NB4 (cell line): ENCODE results near the gene PRSS38.

Source experiments
- DNase-seq: peaks from one replicate; pipeline ENCODE4 v3.0.0; 2010; ENCODE audit warnings: low read depth
- H3K4me3 ChIP-seq: one replicate; pipeline ENCODE4 v1.5.1; 2011; ENCODE audit warnings: mild to moderate bottlenecking, low read depth, low read length, moderate library complexity
- MYC ChIP-seq: IDR thresholded peaks from 2 replicates; pipeline ENCODE4 v1.6.1; 2011; ENCODE audit warnings: low read depth, low read length
- POLR2A ChIP-seq: IDR thresholded peaks from 2 replicates; pipeline ENCODE4 v1.6.1; 2011; ENCODE audit warnings: mild to moderate bottlenecking; ENCODE audit not compliant: insufficient read length; ENCODE audit errors: extremely low read depth
- TF ChIP-seq, protein P1 (sequence below): IDR thresholded peaks from 2 replicates; pipeline ENCODE4 v1.6.1; 2011; ENCODE audit warnings: low read depth, low read length
- TF ChIP-seq, protein P2 (sequence below): IDR thresholded peaks from one replicate; pipeline ENCODE4 v1.5.1; 2012; ENCODE audit warnings: low read depth, low read length

Gene PRSS38

DNA sequence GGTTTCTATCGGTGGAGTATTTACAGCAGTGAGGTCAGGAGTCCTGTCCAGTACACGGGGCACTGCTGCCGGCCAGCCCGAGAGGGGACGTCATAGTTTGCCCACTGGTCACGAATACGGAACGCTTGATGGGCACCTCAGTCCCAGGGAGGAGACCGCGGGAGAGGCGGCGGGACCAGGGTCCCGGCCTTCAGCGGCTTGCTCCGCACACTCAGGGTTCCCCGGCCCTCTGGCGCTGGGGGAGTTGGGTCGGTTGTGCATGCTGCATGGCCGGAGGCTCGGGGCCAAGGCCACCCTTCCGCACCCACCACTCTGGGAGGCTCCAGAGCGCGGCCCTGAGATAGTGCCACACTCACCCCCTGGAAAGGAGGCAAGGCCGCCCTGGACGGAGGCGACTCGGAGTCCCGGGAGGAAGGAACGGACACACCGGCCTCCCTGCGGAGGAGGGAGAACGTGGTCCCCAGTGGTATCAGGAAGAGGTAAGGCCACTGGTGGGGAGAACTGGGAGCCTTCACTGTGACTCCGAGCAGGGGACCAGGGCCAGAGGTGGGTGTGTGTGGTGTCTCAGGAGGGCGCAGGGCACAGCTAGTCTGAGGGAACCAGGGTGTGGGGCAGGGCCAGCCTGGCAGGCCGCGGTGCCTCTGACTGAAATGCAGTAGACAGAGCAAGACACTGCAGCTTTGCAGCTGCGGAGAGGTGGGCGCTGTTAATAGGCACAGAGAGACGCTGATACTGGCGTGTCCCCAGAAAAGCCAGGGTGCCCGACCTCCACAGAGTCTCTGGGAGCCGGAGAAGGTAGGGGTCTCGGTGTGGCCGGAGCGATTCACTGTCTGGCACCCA lies 28.6 kb upstream of the PRSS38 start:
- DNase-seq: no peak
- no peak overlapping the region for H3K4me3 ChIP-seq
- no peak for TF ChIP-seq MYC
- TF ChIP-seq, protein P1, sequence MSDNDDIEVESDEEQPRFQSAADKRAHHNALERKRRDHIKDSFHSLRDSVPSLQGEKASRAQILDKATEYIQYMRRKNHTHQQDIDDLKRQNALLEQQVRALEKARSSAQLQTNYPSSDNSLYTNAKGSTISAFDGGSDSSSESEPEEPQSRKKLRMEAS: no peak
- TF ChIP-seq POLR2A: no peak
- TF ChIP-seq, protein P2, sequence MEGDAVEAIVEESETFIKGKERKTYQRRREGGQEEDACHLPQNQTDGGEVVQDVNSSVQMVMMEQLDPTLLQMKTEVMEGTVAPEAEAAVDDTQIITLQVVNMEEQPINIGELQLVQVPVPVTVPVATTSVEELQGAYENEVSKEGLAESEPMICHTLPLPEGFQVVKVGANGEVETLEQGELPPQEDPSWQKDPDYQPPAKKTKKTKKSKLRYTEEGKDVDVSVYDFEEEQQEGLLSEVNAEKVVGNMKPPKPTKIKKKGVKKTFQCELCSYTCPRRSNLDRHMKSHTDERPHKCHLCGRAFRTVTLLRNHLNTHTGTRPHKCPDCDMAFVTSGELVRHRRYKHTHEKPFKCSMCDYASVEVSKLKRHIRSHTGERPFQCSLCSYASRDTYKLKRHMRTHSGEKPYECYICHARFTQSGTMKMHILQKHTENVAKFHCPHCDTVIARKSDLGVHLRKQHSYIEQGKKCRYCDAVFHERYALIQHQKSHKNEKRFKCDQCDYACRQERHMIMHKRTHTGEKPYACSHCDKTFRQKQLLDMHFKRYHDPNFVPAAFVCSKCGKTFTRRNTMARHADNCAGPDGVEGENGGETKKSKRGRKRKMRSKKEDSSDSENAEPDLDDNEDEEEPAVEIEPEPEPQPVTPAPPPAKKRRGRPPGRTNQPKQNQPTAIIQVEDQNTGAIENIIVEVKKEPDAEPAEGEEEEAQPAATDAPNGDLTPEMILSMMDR: no peak

DNA sequence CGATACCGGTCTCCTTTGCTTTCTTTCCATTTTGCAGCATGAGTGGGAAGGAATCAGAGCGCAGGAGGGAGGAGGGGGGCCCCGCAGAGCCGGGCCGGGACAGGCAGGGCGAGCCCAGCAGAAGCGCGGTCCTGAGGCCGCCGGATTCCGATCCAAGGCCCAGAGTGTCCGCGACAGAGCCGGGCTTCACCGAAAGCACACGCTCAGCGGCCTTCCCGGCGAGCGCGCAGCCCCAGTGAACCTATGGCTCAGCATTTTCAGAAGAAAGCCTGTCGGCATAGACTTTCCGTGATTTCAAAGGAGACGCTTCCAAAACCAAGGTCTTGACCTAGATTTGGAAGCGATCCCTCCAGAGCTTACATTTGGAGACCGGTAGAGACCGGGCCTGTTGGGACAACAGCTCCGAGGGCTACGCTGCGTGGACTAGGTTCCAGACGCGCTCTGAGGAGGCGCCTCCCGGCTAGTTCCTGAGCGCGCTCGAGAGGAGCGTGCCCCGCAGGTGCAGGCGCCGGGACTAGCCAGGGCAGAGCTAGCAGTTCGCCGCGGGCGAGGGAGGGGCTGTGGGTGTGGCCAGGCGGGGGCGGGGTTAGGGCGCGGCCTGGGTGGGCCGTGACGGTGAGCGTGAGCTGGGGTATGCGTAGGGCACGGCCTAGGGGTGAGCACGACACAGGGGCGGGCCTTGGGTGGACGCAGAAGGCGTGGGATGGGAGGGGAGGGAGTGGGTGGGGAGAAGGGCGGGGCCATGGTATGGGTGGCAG lies 27.8 kb upstream of the PRSS38 start:
- peak overlapping the region; percentile 32 for H3K4me3 ChIP-seq
- TF ChIP-seq POLR2A (no peak), MYC (no peak)
- TF ChIP-seq, protein P1: no peak

DNA sequence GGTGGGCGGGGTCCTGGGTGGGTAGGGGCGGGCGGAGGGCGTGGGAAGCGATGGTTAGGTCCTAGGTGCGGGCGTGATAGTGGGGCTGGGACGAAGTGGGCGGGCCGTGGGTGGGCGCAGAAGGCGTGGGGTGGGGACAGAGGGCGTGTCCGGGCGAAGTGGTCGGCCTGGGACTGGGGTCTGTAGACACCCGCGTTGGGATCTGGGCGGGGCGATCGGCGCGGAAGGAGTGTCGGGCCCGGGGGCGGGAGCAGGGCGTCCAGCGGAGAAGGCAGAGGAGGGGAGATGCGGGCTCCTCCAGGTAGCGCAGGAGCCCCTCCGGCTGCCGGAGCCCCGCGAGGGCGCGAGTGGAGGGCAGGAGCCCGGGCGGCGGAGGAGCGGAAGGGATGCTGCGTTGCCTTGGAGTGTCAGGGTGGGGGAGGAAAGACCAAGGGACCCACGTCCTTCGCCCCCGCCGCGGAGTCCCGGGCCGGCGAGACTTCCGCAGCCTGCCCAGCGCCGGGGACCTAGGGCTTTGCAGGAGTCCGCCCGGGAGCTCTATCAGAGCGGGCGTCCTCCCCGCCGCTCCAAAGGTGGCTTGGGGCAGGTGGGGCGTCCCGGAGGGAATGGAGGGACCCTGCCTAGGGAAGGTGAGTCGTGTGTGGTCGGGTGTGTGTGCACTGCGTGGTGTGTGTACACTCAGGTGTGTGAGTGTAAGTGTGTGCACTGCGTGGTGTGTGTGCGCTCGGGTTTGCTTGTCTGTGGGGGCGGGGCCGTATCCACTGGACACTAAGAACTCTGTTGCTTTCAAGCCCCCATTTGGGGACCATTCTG lies 27.0 kb upstream of the PRSS38 start:
- DNase-seq: peak; percentile 46
- H3K4me3 ChIP-seq: no peak overlapping the region
- TF ChIP-seq, protein P2: no peak
- TF ChIP-seq MYC: no peak
- no peak for TF ChIP-seq POLR2A
- TF ChIP-seq, protein P1: no peak

More for the DNA sequence above, 27.8 kb upstream of the PRSS38 start:
- peak; percentile 88 for DNase-seq

DNA sequence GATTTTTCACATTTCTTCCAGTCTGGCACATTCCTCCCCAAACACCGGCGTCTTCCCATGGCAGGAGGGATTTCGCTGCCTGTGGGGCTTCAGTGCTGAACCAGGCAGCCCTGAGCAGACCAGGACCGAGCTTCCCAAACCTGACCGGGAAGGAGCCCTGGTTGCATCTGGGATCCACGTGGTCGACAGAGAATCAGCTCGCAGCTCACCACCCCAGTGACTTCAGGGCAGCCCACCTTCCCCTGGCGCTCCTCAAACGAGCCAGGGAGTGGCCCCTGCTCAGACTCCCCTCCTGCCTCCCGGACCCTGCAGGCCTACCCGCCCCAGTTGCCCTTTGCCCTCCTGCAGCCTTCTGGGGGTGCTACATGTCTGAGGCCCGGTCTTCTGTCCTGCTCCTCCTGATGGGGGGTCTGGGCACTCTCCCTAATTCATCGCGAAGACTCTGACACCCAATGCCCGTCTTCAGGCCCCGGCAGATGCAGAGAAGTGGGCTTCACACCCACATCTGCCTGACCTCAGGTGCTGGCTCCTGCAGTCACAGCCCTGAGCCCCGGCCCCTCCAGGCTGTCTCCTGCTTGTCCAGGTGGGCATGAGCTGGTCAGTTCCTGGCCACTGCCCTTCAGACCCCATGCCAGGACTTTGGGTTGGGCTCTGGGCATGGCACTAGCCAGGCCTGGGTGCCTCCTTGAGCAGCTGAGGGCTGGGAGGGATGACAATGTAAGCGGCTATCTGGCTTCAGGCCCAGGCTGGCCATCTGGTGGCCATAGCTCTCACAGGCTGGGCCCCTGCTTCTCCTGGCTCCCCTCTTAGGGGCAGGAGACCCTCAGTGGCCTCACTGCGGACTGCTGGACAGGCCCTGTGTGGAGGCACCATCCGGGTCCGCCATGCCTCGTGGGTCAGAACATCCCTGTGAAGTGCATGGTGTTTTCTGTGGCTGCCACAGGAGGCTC lies 26.1 kb upstream of the PRSS38 start:
- no peak overlapping the region for H3K4me3 ChIP-seq
- no peak for DNase-seq
- TF ChIP-seq MYC: no peak
- TF ChIP-seq, protein P1: no peak
- TF ChIP-seq, protein P2: no peak
- no peak for TF ChIP-seq POLR2A

DNA sequence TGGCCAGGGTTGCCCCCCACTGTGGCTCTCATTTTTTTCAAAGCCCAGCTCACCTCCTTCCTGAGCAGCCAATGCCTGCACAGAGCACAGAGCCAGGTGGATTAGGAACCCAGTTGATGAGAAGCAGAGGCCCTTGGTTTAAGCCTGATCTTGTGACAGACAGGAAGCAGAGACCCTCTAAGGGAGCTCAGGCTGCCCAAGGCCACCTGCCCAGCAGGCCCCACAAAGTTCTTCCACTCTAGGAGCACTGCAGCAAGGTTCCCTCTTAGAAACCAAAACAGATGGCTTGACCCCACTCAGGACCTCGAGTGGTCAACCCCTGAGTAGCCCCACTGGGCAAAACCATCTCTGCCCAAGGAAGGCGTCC lies 25.5 kb upstream of the PRSS38 start:
- no peak overlapping the region for H3K4me3 ChIP-seq
- TF ChIP-seq MYC: no peak
- TF ChIP-seq, protein P1: no peak
- TF ChIP-seq, protein P2: no peak
- TF ChIP-seq POLR2A: no peak
- DNase-seq: no peak
